PC-9 (cell line): ENCODE results near the gene CACHD1. TPM values are rescaled to one million over a fixed set of nuclear protein-coding genes. Genes with fewer than 3 reads are reported as not detected.

Experiments
- BruUV-seq: library from RNA; stranded (reverse); fragments of 400-500 nt; replicated peaks from 2 replicates; lab custom pipeline; 2021; lab: Mats Ljungman, UMichigan
- CTCF ChIA-PET: fragments of 300-600 bp; sonication (Branson Sonifier 250); formaldehyde crosslinking; loops from one replicate; lab custom pipeline; 2022; ENCODE audit warnings: antibody characterized with exemption; lab: Charles Lee
- POLR2A ChIA-PET: fragments of 300-600 bp; sonication (Branson Sonifier 250); formaldehyde crosslinking; loops from one replicate; lab custom pipeline; 2022; ENCODE audit warnings: antibody characterized with exemption; ENCODE audit not compliant: unreplicated experiment; lab: Charles Lee
- DNase-seq, 2 experiments: peaks; one replicate each; pipeline versions ENCODE4 v3.0.0 to v3.0.0-alpha.2; 2015 to 2022; ENCODE audit warnings: mixed read lengths in 1 of 2
- H2AFZ ChIP-seq: fragments of 200-600 bp; sonication (generic); 2 replicates; pipeline ENCODE4 v1.8.1; 2017; ENCODE audit warnings: antibody characterized with exemption
- H3F3A ChIP-seq: fragments of 200-600 bp; sonication (generic); 2 replicates; pipeline ENCODE4 v1.8.1; 2017; ENCODE audit warnings: antibody characterized with exemption, mild to moderate bottlenecking, low read depth; ENCODE audit not compliant: insufficient read depth
- H3K27ac ChIP-seq: fragments of 200-600 bp; sonication (generic); 2 replicates; pipeline ENCODE4 v1.6.1; 2016; ENCODE audit warnings: mixed run types
- H3K27me3 ChIP-seq: fragments of 200-600 bp; sonication (generic); 2 replicates; pipeline ENCODE4 v1.6.1; 2016; ENCODE audit warnings: low read depth, mixed run types; ENCODE audit not compliant: insufficient read depth
- H3K36me3 ChIP-seq: fragments of 200-600 bp; sonication (generic); 2 replicates; pipeline ENCODE4 v1.6.1; 2016; ENCODE audit warnings: low read depth, mixed run types
- H3K4me1 ChIP-seq: fragments of 200-600 bp; sonication (generic); replicated peaks from 2 replicates; pipeline ENCODE4 v1.6.1; 2016; ENCODE audit warnings: mixed run types; ENCODE audit not compliant: insufficient read depth
- H3K4me2 ChIP-seq: fragments of 200-600 bp; sonication (generic); 2 replicates; pipeline ENCODE4 v1.6.1; 2017; ENCODE audit warnings: mixed run types
- H3K4me3 ChIP-seq: fragments of 200-600 bp; sonication (generic); 2 replicates; pipeline ENCODE4 v1.6.1; 2016; ENCODE audit warnings: mixed run types
- H3K79me2 ChIP-seq: fragments of 200-600 bp; sonication (generic); 2 replicates; pipeline ENCODE4 v1.6.1; 2017; ENCODE audit warnings: low read depth, mixed run types
- H3K9me2 ChIP-seq: fragments of 200-600 bp; sonication (generic); 2 replicates; pipeline ENCODE4 v1.8.1; 2017; ENCODE audit warnings: mild to moderate bottlenecking; ENCODE audit not compliant: insufficient read depth
- H3K9me3 ChIP-seq: fragments of 200-600 bp; sonication (generic); 2 replicates; pipeline ENCODE4 v1.8.1; 2016; ENCODE audit warnings: low read depth; ENCODE audit not compliant: insufficient read depth
- H4K20me1 ChIP-seq: fragments of 200-600 bp; sonication (generic); 2 replicates; pipeline ENCODE4 v1.8.1; 2017; ENCODE audit not compliant: insufficient read depth
- CTCF ChIP-seq: fragments of 200-600 bp; sonication (generic); conservative IDR thresholded peaks from 2 replicates; pipeline ENCODE4 v1.6.1; 2017; ENCODE audit warnings: mixed run types, antibody characterized with exemption, mild to moderate bottlenecking, moderate library complexity
- EZH2 ChIP-seq: fragments of 200-600 bp; sonication (generic); IDR thresholded peaks from 2 replicates; pipeline ENCODE4 v1.8.0; 2017; ENCODE audit warnings: antibody characterized with exemption, low read depth
- intact Hi-C: fragments of 100-400 bp; cut with micrococcal nuclease; formaldehyde crosslinking; loops from one replicate; pipeline ENCODE4 v1.10.0; 2022; ENCODE audit not compliant: unreplicated experiment
- total RNA-seq: library from RNA; stranded (reverse); gene quantifications from 2 replicates; pipeline ENCODE4 v1.2.3, GENCODE V29; 2021

Gene CACHD1
- total RNA-seq, 1 experiment from 2014 or later: 3.1 TPM

DNA sequence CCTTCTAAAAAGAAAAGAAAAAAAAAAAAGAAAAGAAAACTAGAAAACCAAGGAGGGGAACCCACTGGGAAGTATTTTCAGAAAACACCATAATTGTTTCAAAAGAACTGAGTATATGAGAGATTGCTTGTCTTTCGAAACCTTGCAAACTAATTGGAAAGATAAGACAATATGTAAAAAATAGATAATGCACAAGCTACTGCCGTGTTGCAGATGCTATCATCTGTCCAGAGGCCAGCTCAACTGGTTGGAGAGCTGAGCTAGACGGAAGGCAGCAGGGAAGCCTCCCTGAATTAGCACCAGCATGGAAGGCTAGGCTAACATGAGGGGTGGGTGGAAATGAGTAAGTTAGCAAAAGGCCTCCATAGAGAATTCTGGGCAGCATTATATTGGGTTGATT lies 16.2 kb upstream of the CACHD1 start:
- no peaks in the 10 kb centered on the region for H3K27me3 ChIP-seq
- intact Hi-C loops: no loop called here
- no peaks in the 10 kb centered on the region for H3F3A ChIP-seq
- POLR2A ChIA-PET: no interaction called here
- no peaks in the 10 kb centered on the region for H3K4me1 ChIP-seq
- no peak overlapping the region for H2AFZ ChIP-seq
- CTCF ChIA-PET: no interaction called here
- no peaks in the 10 kb centered on the region for H3K9me3 ChIP-seq
- H3K36me3 ChIP-seq: no peaks in the 10 kb centered on the region
- no peak overlapping the region for H3K4me3 ChIP-seq
- H3K27ac ChIP-seq: no peak overlapping the region
- no peak overlapping the region for H3K4me2 ChIP-seq
- no TSS peak for BruUV-seq
- DNase-seq: no peak
- H3K79me2 ChIP-seq: no peaks in the 10 kb centered on the region
- no peaks in the 10 kb centered on the region for H4K20me1 ChIP-seq
- no peaks in the 10 kb centered on the region for H3K9me2 ChIP-seq
- TF ChIP-seq EZH2: no peak
- TF ChIP-seq CTCF: no peak

- CTCF ChIA-PET: no interaction called here
- no TSS peak for BruUV-seq
These were observed 11.0 kb upstream of the CACHD1 start for GRCh38 chr1:64458915-64459314.

GRCh38 chr1:64459743-64460142 lies 10.2 kb upstream of the CACHD1 start:
- Histone ChIP-seq H3K27me3 (no peaks in the 10 kb centered on the region), H3K4me2 (no peak overlapping the region), H3K9me3 (no peaks in the 10 kb centered on the region), H4K20me1 (no peaks in the 10 kb centered on the region), H3F3A (no peaks in the 10 kb centered on the region), H3K79me2 (no peaks in the 10 kb centered on the region), H3K36me3 (no peaks in the 10 kb centered on the region), H2AFZ (no peak overlapping the region), H3K27ac (no peak overlapping the region), H3K4me1 (no peaks in the 10 kb centered on the region), H3K9me2 (no peaks in the 10 kb centered on the region), H3K4me3 (no peak overlapping the region)
- CTCF ChIA-PET: interaction anchor here (0.7 kb wide), 1 partner anchor 132 kb away, joined by 3 read pairs; no protein-coding TSS in a partner anchor
- no peak for TF ChIP-seq CTCF
- TF ChIP-seq EZH2: no peak
- no TSS peak for BruUV-seq
- POLR2A ChIA-PET: no interaction called here
- DNase-seq: no peak
- intact Hi-C loops: no loop called here

More at GRCh38 chr1:64458915-64459314, 11.0 kb upstream of the CACHD1 start:
- H3K79me2 ChIP-seq: no peaks in the 10 kb centered on the region
- no peaks in the 10 kb centered on the region for H3K36me3 ChIP-seq
- H3K4me3 ChIP-seq: no peak overlapping the region
- no peaks in the 10 kb centered on the region for H3K9me3 ChIP-seq
- no peak overlapping the region for H3K27ac ChIP-seq
- H2AFZ ChIP-seq: no peak overlapping the region
- H3K9me2 ChIP-seq: no peaks in the 10 kb centered on the region
- intact Hi-C loops: no loop called here
- no peaks in the 10 kb centered on the region for H4K20me1 ChIP-seq
- H3K4me1 ChIP-seq: no peaks in the 10 kb centered on the region
- DNase-seq: no peak
- H3K4me2 ChIP-seq: no peak overlapping the region
- no peaks in the 10 kb centered on the region for H3K27me3 ChIP-seq
- POLR2A ChIA-PET: no interaction called here
- H3F3A ChIP-seq: no peaks in the 10 kb centered on the region
- TF ChIP-seq CTCF (no peak), EZH2 (no peak)
